ENCODE data around the gene DCAF7.

The DCAF7 gene

GRCh38 chr17:63525190-63525946 lies 24.9 kb upstream of the DCAF7 start:
- DNase-seq = no peak

- DNase-seq = no peak
Measured at GRCh38 chr17:63526861-63527260, 23.4 kb upstream of the DCAF7 start.

DNA sequence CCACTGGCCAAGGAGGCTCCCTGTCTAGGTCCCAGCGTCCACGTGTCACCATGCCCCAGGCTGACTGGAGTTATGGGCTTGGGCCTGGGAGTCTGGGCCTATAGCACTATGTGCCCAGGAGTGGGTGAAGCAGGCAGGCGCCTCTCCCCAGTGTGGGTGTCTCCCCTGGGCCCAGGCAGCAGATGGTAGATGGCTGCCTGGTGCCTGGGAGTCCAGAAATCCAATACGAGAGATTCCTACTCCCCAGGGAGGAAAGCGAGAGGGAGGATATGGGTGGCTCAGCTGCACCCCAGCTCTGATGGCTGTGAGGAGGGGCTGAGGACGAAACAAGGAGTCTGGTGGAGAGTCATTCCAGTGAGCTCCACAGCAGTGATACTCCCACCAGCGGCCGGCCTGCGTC lies 22.1 kb upstream of the DCAF7 start:
- DNase-seq = no peak

DNA sequence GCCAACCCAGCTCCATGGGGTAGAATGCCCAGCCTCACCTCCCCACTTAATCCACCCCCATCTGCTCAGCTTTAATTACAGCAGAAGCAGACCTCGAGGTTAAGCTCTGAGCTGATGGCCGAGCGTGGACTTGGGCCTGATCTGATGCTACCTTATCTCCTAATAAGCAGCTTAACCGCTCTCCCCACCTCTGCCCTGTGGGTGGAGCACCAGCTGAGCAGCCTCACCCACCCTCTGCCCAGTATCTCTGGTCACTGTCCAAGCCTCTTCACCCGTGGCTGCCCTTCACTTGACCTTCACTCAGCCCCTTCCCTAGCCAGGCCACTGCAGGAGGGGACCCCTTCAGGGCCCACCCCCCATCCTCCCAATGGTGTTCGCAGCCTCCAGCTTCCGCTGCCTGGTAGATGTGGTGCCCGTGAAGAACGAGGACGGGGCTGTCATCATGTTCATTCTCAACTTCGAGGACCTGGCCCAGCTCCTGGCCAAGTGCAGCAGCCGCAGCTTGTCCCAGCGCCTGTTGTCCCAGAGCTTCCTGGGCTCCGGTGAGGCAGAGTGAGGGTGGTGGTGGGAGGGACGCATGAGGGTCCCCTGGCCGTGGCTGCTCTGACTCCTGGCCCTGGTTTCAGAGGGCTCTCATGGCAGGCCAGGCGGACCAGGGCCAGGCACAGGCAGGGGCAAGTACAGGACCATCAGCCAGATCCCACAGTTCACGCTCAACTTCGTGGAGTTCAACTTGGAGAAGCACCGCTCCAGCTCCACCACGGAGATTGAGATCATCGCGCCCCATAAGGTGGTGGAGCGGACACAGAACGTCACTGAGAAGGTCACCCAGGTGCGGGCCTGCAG lies 20.3 kb upstream of the DCAF7 start:
- no peak for DNase-seq

GRCh38 chr17:63530557-63531021 lies 19.7 kb upstream of the DCAF7 start:
- DNase-seq = no peak

DNA sequence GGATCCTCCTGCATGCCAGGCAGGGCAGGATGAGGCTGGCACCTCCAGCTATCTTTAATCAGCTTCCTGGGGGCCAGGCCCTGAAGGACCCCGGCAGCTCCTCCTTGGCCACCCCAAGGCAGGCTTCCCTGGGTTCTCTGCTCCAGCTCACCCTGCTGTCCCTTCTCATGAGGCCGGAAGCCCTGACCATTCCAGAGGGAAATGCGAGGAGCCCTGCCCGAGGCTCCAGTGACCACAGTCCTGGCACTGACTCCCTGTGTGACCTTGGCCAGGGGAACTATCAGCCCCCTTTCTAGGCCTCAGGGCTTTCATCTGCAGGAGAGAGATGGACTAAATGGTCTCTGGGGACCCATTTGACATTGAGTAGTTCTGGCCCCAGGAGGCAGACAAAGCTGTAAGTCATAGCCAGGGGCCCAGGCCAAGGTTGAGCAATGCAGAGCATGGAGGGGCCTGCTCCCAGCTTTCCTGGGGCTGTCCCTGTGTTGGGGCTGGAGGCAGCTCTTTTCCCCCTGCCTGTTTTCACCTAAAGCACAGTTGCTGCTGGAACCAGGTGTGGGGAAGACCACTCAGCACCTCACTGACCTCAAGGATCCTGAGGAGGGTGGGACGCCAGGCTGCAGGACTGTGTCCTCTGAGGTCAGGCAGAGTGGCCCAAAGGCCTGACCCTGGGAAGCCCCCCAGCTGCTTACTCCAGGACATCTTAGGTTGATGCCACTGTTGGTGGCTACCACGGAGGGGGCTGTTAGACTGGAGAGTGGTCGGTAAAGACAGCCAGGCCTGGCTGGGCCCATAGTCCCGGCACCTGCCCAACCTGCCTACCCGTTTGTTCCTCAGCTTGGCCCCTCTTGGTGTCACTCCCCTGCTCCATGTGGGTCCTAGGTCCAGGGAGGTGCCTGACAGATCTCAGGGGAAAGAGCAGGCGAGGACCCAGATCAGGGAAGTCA lies 19.0 kb upstream of the DCAF7 start:
- no peak for DNase-seq

DNA sequence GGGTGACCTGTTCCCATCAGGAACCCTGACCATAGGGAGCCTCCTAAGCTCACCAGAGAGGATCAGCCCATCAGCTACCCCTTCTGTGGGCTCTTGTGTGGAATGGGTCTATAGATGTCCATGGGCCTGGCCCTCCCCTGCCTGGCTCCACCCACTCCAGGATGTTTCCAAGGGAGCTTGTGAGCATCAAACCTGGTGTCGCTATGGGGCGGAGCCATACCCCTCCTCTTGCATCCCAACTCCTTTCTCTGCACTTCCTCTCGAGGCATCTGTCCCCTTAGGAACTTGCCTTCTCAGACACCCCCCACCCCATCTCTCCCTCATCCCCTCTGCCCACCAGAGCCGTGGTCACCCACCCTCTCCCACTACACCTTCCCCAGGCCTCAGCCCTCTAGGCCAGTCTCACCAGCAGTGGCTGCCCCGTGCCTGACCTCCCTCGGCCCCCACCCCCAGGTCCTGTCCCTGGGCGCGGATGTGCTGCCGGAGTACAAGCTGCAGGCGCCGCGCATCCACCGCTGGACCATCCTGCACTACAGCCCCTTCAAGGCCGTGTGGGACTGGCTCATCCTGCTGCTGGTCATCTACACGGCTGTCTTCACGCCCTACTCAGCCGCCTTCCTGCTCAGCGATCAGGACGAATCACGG lies 16.7 kb upstream of the DCAF7 start:
- DNase-seq = no peak

- DNase-seq = no peak
Measured at GRCh38 chr17:63534078-63534570, 16.2 kb upstream of the DCAF7 start.

GRCh38 chr17:63534816-63535455 lies 15.3 kb upstream of the DCAF7 start:
- DNase-seq = no peak

- DNase-seq = no peak
Measured at GRCh38 chr17:63535640-63536039, 14.6 kb upstream of the DCAF7 start.

GRCh38 chr17:63537001-63537400 lies 13.3 kb upstream of the DCAF7 start:
- DNase-seq = no peak

DNA sequence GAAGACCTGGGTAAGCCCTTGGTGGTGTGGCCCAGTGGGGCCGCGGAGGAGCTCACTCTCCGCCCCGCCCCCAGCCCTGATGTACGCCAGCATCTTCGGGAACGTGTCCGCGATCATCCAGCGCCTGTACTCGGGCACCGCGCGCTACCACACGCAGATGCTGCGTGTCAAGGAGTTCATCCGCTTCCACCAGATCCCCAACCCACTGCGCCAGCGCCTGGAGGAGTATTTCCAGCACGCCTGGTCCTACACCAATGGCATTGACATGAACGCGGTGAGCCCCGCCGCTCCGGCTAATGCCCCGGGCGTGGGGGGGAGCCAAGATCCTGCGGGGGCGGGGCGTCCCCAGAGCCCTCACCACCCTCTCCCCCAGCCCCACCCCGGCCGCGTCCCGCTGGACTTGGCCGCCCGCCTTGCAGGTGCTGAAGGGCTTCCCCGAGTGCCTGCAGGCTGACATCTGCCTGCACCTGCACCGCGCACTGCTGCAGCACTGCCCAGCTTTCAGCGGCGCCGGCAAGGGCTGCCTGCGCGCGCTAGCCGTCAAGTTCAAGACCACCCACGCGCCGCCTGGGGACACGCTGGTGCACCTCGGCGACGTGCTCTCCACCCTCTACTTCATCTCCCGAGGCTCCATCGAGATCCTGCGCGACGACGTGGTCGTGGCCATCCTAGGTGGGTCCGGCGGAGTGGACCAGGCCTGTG lies 12.1 kb upstream of the DCAF7 start:
- DNase-seq = no peak

DNA sequence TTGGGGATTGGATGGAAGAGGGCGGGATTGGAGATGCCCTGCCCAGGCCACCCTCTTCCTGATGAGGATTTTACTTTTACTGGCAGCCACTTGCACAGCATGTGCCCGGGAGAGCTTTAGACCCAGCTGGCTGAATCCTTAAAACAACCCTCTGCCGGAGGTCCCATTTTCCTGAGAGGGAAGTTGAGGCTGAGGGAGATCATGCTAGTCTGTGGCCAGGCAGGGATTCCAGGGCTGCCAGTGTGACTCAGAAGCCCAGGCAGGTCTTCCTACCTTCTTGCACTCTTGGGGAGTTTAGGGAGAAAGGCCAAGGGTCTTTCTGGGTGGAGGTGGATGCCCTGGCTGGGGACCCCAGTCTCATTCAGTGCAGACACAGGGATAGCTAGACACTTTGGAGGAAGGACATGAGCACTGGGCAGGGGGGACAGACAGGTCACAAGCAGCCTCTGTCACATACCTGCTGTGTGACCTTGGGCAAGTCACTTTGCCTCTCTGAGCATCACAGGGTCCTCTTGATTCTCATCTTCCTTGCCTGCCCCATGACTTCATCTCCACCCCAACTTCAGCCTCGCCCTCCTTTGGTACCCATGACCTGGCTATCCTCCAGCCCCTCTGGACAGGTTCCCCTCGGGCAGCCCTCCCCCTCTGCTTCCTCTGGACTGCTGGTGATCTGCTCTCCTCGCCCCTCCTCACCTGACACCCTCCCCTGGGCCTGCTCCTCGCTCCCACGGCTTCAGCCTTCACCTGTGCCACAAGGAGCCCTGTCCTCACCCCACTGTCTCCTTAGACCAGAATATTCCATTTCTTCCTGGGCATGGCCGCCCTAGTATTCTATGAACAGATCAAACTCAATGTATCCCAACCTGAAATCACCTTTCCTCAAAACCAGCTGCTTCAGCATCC lies 11.3 kb upstream of the DCAF7 start:
- no peak for DNase-seq

- no peak for DNase-seq
Measured at GRCh38 chr17:63540590-63540989, 9.7 kb upstream of the DCAF7 start.

GRCh38 chr17:63542218-63542545 lies 8.1 kb upstream of the DCAF7 start:
- DNase-seq = no peak

DNA sequence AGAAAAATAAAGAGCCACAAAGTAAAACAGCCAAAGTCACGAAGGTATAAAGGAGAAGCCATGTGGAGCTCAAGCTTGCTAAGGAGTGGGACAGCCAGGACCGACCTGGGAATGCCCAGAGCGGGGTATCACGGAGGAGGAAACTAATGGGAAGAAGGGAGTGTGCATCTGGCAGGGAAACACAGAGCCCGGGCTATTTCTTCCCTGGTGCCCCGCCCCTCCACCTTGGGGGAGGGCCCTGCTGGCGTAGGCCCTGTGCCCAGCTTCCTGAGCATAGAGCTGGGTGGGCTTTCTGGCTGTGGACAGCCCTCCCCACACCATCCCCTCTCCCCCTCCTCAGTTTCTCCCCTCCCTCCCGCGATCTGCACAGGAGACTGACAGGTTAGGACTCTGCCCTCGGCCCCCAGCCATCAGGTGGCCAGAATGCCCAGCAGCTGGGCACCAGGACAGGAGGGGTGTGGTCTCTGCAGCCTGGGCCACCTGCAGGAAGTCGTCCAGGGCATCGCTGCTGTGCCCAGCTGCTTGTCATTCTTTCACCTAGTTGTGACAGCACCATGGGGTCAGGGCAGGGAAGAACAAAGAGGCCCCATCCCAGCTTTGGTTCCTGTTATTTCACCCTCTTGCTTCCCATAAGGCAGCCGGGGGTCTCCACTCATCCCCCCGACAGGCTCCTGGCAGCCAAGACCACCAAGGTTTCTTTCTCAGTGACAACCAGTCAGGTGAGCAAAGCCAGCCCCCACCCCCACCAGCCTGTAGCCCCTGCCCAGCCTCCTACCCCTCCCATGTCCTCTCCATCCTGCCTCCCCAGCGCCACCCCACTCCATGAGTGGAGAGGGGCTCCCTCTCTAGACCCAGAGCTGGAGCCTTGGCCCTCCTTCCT lies 7.1 kb upstream of the DCAF7 start:
- DNase-seq = no peak

DNA sequence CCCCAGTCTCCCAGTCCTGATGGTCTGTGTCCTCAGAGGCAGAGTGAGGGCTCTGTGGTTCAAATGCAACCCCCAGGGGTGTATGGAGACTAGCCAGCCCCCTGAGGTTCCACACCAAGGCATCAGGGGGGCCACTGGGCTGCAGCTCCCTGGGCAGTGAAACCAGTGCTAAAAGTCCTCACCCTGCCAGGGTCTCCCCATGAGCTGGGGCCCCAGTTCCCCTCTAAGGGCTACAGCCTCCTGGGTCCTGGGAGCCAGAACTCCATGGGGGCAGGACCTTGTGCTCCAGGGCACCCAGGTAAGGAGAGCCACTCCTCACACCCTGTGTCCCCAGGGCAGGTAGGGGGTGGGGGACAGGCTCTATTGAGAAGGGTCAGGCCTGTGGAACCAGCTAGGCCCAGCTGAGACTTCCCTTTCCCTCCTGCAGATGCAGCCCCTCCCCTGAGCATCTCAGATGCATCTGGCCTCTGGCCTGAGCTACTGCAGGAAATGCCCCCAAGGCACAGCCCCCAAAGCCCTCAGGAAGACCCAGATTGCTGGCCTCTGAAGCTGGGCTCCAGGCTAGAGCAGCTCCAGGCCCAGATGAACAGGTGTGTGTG lies 6.4 kb upstream of the DCAF7 start:
- no peak for DNase-seq

- DNase-seq = no peak
Measured at GRCh38 chr17:63544467-63545301, 5.6 kb upstream of the DCAF7 start.
